Peyer's patch (tissue), 4 donors: Measurements from ENCODE around the gene NATD1. TPM values are rescaled to one million over a fixed set of nuclear protein-coding genes. Genes with fewer than 3 reads are reported as not detected.

Experiments used
- DNase-seq, 3 donors: peaks; one replicate each; pipeline ENCODE4 v3.0.0-alpha.2; 2017 to 2019
- H3K27ac ChIP-seq, 4 donors: fragments of 200-600 bp; sonication (generic); one replicate each; pipeline ENCODE4 v1.5.1; 2016 to 2019
- H3K27me3 ChIP-seq, 2 donors: fragments of 200-600 bp; sonication (generic); one replicate each; pipeline ENCODE4 v1.5.1; 2019
- H3K36me3 ChIP-seq, 3 donors: fragments of 200-600 bp; sonication (generic); one replicate each; pipeline ENCODE4 v1.5.1; 2016 to 2019
- H3K4me1 ChIP-seq, 4 donors: fragments of 200-600 bp; sonication (generic); one replicate each; pipeline ENCODE4 v1.5.1; 2016 to 2019
- H3K4me3 ChIP-seq, 4 donors: fragments of 200-600 bp; sonication (generic); 1 replicate in 3 of 4; 2 replicates in 1 of 4; pipeline ENCODE4 v1.5.1; 2016 to 2019; ENCODE audit warnings: mild to moderate bottlenecking in 1 of 4
- H3K9me3 ChIP-seq, 4 donors: fragments of 200-600 bp; sonication (generic); one replicate each; pipeline ENCODE4 v1.5.1; 2016 to 2019; ENCODE audit warnings: mild to moderate bottlenecking in 1 of 4
- POLR2A ChIP-seq, 2 donors: fragments of 450-650 bp; IDR thresholded peaks; one replicate each; pipeline ENCODE4 v1.5.1; 2017; ENCODE audit warnings: antibody characterized with exemption in 2 of 2, mild to moderate bottlenecking in 2 of 2, moderate library complexity in 2 of 2
- total RNA-seq, 4 donors: library from RNA; depleted of rRNA; stranded (reverse); fragments of >200 nt; gene quantifications; one replicate each; pipeline ENCODE4 v1.1.0, GENCODE V29; 2016
- TF ChIP-seq, protein P1 (sequence below), 6 experiments: fragments of 450-650 bp in 4 of 6; fragments of 200-600 bp in 2 of 6; sonication (generic) in 1 of 6; IDR thresholded peaks; one replicate each; pipeline ENCODE4 v1.5.1; 2017 to 2019; ENCODE audit warnings: antibody characterized with exemption in 6 of 6, mild to moderate bottlenecking in 3 of 6, moderate library complexity in 1 of 6

Gene NATD1
- total RNA-seq, 4 donors from 2014 or later: 5.0 to 11.4 (median 10.1) TPM

DNA sequence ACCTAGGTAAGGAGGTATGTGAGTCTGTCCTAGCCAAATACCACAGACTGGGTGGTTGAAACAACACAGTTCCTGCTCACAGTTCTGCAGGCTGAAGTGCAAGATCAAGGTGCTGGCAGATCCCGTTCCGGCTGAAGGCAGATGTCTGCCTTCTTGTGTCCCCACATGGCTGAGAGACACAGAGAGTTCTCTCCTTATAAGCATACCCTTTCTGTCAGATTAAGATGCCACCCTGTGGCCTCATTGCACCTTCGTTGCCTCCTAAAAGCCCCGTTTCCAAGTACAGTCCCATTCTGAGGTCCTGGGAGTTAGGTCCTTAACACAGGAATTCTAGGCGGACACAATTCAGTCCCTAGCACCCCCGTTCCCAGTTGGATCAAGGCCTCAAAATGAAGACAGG is 30.1 kb downstream of the NATD1 start:
- Histone ChIP-seq H3K4me1 (no peaks in the 10 kb centered on the region), H3K27me3 (no peaks in the 10 kb centered on the region)
- TF ChIP-seq, protein P1, sequence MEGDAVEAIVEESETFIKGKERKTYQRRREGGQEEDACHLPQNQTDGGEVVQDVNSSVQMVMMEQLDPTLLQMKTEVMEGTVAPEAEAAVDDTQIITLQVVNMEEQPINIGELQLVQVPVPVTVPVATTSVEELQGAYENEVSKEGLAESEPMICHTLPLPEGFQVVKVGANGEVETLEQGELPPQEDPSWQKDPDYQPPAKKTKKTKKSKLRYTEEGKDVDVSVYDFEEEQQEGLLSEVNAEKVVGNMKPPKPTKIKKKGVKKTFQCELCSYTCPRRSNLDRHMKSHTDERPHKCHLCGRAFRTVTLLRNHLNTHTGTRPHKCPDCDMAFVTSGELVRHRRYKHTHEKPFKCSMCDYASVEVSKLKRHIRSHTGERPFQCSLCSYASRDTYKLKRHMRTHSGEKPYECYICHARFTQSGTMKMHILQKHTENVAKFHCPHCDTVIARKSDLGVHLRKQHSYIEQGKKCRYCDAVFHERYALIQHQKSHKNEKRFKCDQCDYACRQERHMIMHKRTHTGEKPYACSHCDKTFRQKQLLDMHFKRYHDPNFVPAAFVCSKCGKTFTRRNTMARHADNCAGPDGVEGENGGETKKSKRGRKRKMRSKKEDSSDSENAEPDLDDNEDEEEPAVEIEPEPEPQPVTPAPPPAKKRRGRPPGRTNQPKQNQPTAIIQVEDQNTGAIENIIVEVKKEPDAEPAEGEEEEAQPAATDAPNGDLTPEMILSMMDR (IDR thresholded peaks at IDR 0.05): no peak
- TF ChIP-seq POLR2A (IDR thresholded peaks at IDR 0.05): no peak

DNA sequence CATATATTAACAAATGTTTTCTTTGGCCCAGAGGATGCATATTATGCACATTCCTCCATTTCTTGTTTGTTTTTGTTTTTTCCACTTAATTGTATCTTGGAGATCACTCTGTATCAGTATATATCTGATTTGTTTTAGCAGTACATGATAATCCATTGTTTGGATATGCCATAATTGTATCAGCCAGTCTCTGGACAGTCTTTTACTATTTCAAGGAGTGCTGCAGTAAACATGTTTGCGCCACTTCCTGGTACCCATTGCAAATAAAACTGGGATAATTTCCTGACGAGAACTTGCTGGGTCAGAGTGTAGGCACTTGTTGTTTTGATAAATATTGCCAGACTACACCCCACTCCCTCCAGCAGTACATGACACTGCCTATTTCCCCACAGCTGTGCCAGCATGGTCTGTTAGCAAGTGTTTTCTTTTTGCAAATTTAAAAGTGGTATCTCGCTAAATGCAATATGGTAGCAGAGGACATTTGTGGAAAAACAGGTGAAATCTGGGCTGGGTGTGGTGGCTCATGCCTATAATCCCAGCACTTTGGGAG is 34.3 kb downstream of the NATD1 start:
- Histone ChIP-seq H3K9me3 (no peaks in the 10 kb centered on the region), H3K27me3 (no peaks in the 10 kb centered on the region), H3K27ac (no peak overlapping the region), H3K4me1 (peaks cover 0 to 9% (median 4%) of the 10 kb centered on the region in 4 donors), H3K36me3 (no peaks in the 10 kb centered on the region), H3K4me3 (no peak overlapping the region)
- no peak for DNase-seq
- no peak for TF ChIP-seq POLR2A (IDR thresholded peaks at IDR 0.05)
- TF ChIP-seq, protein P1 (IDR thresholded peaks at IDR 0.05): no peak

More for the DNA sequence above, 30.1 kb downstream of the NATD1 start:
- DNase-seq: no peak
- no peaks in the 10 kb centered on the region for H3K9me3 ChIP-seq
- H3K36me3 ChIP-seq: no peaks in the 10 kb centered on the region
- H3K27ac ChIP-seq: no peak overlapping the region
- no peak overlapping the region for H3K4me3 ChIP-seq

DNA sequence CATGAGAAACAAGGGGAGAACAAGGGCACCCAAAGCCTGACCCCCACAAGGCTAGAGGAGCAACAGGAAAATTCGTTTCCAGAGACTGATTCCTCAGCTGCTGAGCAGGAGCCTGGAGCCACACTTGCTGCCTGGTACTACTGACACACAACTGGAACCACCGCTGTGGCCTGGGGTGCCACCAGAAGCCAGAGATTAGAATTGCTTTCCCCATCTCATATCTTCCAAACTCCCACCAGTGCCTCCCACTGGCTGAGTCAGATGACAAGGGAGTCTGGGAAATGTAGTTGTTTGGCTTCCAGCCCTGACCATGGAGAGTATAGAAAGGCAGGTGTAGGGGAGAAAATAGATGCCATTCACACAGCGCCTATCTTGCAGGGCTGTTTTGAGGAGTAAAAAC is 35.1 kb downstream of the NATD1 start:
- no peaks in the 10 kb centered on the region for H3K27me3 ChIP-seq
- no peak for DNase-seq
- H3K36me3 ChIP-seq: no peaks in the 10 kb centered on the region
- no peak overlapping the region for H3K27ac ChIP-seq
- no peaks in the 10 kb centered on the region for H3K9me3 ChIP-seq
- no peak for TF ChIP-seq POLR2A (IDR thresholded peaks at IDR 0.05)
- TF ChIP-seq, protein P1 (IDR thresholded peaks at IDR 0.05): no peak
- H3K4me1 ChIP-seq: peaks cover 0 to 12% (median 6%) of the 10 kb centered on the region in 4 donors
- no peak overlapping the region for H3K4me3 ChIP-seq

DNA sequence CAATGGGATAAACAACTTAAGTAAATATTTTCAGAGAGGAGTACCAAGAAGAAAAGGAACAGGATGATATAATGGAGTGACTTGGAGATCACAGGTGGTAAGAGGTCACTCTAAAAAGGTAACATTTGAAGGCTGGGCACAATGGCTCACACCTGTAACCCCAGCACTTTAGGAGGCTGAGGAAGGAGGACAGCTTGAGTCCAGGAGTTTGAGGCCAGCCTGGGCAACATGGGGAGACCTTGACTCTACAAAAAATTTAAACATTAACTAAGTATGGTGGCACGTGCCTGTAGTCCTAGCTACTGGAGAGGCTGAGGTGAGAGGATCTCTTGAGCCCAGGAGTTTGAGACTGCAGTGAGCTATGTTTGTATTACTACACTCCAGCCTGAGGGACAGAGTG is 35.9 kb downstream of the NATD1 start:
- Histone ChIP-seq H3K9me3 (no peaks in the 10 kb centered on the region), H3K27ac (no peak overlapping the region), H3K4me3 (no peak overlapping the region), H3K27me3 (no peaks in the 10 kb centered on the region), H3K36me3 (no peaks in the 10 kb centered on the region), H3K4me1 (peaks cover 0 to 19% (median 9%) of the 10 kb centered on the region in 4 donors)
- no peak for DNase-seq
- no peak for TF ChIP-seq POLR2A (IDR thresholded peaks at IDR 0.05)
- TF ChIP-seq, protein P1 (IDR thresholded peaks at IDR 0.05): no peak

DNA sequence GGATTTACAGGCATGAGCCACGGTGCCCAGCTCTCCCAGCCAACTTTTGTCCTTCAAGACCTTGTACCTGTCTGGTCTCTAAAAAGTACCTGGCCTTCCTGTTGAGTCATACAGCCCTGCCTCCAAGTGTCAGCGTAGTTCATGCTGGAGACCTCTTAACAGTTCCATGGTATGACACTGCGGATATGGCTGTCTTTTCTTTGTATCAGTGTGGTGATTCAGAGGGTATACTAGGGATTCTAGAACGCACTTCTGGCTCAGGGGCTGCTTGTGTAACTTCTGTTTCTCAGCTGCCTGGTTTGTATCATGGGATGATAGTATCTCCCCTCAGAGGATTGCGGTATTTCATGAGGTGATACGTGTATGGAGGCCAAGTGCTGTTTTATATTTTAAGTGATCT is 37.3 kb downstream of the NATD1 start:
- Histone ChIP-seq H3K9me3 (no peaks in the 10 kb centered on the region), H3K27me3 (no peaks in the 10 kb centered on the region), H3K4me1 (peaks cover 4 to 33% (median 18%) of the 10 kb centered on the region in 4 donors), H3K4me3 (no peak overlapping the region), H3K27ac (no peak overlapping the region), H3K36me3 (peaks cover 0 to under 1% (median 0%) of the 10 kb centered on the region in 3 donors)
- TF ChIP-seq, protein P1 (IDR thresholded peaks at IDR 0.05): no peak
- no peak for TF ChIP-seq POLR2A (IDR thresholded peaks at IDR 0.05)
- DNase-seq: no peak
